GM18861 (cell line): ENCODE measurements around the gene DTX3.
"Not testable (repeated sequence)": the region's sequence is repeated elsewhere in the genome, so short reads cannot be mapped to it uniquely, and the experiment has no call there.

Experiments
- ATAC-seq: cut with Tn5 transposase; IDR thresholded peaks from one replicate; pipeline ENCODE4 v1.9.1; 2021; ENCODE audit not compliant: unreplicated experiment

DTX3 gene

DNA sequence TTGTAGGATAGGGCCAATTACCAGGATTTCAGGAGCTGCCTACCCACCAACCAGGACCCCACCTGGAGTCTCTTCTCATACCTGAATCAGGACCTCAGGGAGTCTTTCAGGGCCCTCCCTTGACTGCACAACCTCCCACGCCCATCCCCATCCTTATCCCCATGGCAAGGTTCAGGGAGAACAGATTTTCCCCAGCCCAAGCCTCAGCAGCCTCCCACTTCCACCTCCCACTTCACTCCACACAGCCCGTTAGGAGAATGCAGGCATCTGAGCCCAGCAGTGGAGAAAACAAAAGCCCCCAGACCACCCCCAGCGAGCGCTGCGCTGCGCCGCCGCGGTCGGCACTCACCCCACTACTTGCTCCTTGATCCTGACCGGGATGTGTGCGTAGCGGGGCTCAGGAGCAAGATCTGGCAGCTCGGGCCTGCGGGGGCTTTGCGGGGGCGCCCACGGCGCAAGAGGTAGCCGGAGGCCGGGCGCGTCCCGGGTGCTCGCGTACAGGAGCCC lies 27.0 kb downstream of the DTX3 start:
- ATAC-seq = no peak

GRCh38 chr12:57632073-57632957 lies 27.7 kb downstream of the DTX3 start:
- ATAC-seq = no peak

- ATAC-seq = no peak
These were observed 28.6 kb downstream of the DTX3 start, which contains the start of gene B4GALNT1 for GRCh38 chr12:57632958-57633840. Gene B4GALNT1 (minus strand): TSS chr12:57633201. CDS start chr12:57632132, 1,069 bp downstream.

GRCh38 chr12:57636731-57637130 lies 32.1 kb downstream of the DTX3 start:
- not testable (repeated sequence) for ATAC-seq

GRCh38 chr12:57637364-57637763 lies 32.7 kb downstream of the DTX3 start:
- no peak for ATAC-seq

DNA sequence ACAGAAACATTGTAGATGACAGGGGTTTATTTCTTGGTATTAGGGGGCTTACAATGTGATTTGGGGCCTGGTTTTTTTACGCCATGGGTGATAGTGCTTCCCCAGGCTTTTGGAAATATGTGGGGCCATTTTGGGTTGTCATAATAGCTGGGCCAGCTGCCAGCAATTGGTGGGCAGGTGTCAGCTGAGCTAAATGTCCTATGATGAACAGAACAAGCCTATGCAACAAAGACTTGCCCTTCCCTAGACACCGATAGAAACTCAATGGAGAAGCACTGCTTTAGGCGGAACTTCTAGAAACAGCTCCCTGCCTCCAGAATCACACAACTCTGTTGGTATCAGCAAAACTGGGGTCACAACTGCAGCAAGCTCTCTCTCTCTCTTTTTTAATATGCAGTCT lies 33.5 kb downstream of the DTX3 start:
- no peak for ATAC-seq

- ATAC-seq = no peak
These were observed 35.8 kb downstream of the DTX3 start for GRCh38 chr12:57640175-57641042.

GRCh38 chr12:57641699-57642442 lies 37.2 kb downstream of the DTX3 start:
- ATAC-seq = no peak

- ATAC-seq = not testable (repeated sequence)
These were observed 41.5 kb downstream of the DTX3 start for GRCh38 chr12:57645990-57646658.

- not testable (repeated sequence) for ATAC-seq
These were observed 42.0 kb downstream of the DTX3 start for GRCh38 chr12:57646659-57647049.

GRCh38 chr12:57654042-57654441 lies 49.4 kb downstream of the DTX3 start:
- no peak for ATAC-seq

DNA sequence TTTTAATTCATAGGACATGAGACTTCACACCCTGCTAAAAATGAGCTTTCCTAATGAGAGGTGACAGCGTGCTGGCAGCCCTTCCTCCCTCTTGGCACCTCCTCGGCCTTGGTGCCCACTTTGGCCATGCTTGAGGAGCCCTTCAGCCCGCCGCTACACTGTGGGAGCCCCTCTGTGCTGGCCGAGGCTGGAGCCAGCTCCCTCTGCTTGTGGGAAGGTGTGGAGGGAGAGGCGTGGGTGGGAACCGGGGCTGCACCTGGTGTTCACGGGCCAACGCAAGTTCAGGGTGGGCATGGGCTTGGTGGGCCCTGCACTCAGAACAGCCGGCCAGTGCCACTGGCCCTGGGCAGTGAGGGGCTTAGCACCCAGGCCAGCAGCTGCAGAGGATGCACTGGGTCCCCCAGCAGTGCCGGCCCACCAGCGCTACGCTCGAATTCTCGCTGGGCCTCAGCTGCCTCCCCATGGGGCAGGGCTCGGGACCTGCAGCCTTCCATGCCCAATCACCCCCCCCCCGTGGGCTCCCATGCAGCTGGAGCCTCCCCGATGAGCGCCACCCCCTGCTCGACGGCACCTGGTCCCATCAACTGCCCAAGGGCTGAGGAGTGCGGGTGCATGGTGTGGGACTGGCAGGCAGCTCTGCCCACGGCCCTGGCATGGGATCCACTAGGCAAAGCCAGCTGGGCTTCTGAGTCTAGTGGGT lies 51.1 kb downstream of the DTX3 start:
- ATAC-seq = no peak

DNA sequence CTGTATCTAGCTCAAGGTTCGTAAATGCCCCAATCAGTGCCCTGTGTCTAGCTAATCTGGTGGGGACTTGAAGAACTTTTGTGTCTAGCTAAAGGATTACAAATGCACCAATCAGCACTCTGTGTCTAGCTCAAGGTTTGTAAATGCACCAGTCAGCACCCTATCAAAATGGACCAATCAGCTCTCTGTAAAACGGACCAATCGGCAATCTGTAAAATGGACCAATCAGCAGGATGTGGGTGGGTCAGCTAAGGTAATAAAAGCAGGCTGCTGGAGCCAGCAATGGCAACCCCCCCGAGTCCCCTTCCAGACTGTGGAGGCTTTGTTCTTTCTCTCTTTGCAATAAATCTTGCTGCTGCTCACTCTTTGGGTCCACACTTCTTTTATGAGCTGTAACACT lies 51.8 kb downstream of the DTX3 start:
- not testable (repeated sequence) for ATAC-seq

DNA sequence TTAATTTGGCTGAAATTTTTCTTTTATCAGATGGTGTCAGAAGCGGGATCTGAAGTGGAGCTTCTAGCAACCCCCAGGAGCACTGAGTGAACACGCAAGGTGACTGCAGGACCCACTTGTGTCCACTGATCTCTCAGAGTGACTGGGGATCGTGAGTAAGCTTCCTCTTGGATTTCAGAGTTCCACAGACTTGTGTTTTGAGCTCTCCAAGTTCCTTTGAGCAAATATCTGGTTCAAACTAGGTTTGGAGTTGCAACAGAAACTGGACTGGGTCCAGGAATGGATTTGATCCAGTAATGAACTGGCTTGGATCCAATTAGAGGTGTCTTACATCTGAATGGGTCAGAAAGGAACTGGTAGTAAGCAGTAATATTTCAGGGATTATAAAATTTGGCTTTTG lies 53.1 kb downstream of the DTX3 start:
- no peak for ATAC-seq

DNA sequence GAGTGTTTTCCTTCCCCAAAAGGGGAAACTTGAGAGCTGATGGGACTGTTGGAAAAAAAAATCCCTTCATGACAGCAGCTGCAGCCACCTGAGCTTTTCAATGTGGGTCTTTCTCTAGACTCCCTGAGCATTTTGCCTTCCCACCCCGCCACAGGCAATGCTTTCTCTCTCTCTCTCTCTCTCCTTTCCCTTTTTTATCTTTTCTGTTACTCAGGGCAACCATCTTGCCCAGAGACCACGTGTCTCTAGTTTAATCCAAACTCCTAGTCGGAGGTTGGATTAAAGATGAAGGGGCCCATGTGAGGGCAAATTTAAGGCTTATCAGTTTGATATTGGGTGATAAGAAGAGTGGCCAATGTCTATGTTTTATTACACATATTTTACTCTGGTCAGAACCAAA lies 54.3 kb downstream of the DTX3 start:
- ATAC-seq = no peak
